B cell (primary cell): ENCODE results near the gene SLC25A34. TPM values are rescaled to one million over a fixed set of nuclear protein-coding genes. Genes with fewer than 3 reads are reported as not detected.

Source experiments
- ATAC-seq: fragments of 200-7000 bp; cut with Tn5 transposase; one replicate; pipeline ENCODE4 v1.10.0; 2021; ENCODE audit warnings: low read depth, mild to moderate bottlenecking, moderate number of reproducible peaks, moderate library complexity
- CTCF ChIA-PET: fragments of 350-600 bp; sonication (Branson Sonifier 250); formaldehyde crosslinking; loops from one replicate; lab custom pipeline; 2021; ENCODE audit warnings: antibody characterized with exemption, inconsistent platforms; lab: Charles Lee
- POLR2A ChIA-PET: fragments of 350-600 bp; sonication (Branson Sonifier 250); formaldehyde crosslinking; loops from one replicate; lab custom pipeline; 2021; ENCODE audit warnings: antibody characterized with exemption; lab: Charles Lee
- DNase-seq: peaks from one replicate; pipeline ENCODE4 v3.0.0; 2013
- H2AFZ ChIP-seq: 2 replicates; pipeline ENCODE4 v1.6.1; 2012; ENCODE audit warnings: mild to moderate bottlenecking, low read depth, low read length; ENCODE audit not compliant: insufficient read depth, poor library complexity, severe bottlenecking
- H3K27ac ChIP-seq, 2 donors: 1 replicate in 1 of 2; 2 replicates in 1 of 2; pipeline ENCODE4 v1.5.1; 2012 to 2013; ENCODE audit warnings: low read length in 2 of 2, mild to moderate bottlenecking in 2 of 2, moderate library complexity in 1 of 2
- H3K27me3 ChIP-seq, 4 experiments: fragments of 200-600 bp in 1 of 4; sonication (generic) in 1 of 4; replicated peaks in 1 of 4; 1 replicate in 2 of 4; 2 replicates in 2 of 4; pipeline versions ENCODE4 v1.6.1 to v1.7.0; 2013 to 2016; ENCODE audit warnings: low read length in 3 of 4, mild to moderate bottlenecking in 2 of 4, mixed read lengths in 1 of 4, moderate library complexity in 1 of 4; ENCODE audit not compliant: insufficient read depth in 4 of 4, control insufficient read depth in 3 of 4; ENCODE audit errors: control extremely low read depth in 1 of 4
- H3K36me3 ChIP-seq, 2 experiments: replicated peaks in 1 of 2; 1 replicate in 1 of 2; 2 replicates in 1 of 2; pipeline versions ENCODE4 v1.6.1 to v1.7.1; 2013; ENCODE audit warnings: low read length in 1 of 2; ENCODE audit not compliant: insufficient read depth in 2 of 2, control insufficient read depth in 1 of 2; ENCODE audit errors: control extremely low read depth in 1 of 2, extremely low read depth in 1 of 2
- H3K4me1 ChIP-seq, 2 donors: fragments of 200-600 bp in 1 of 2; sonication (generic) in 1 of 2; 1 replicate in 1 of 2; 2 replicates in 1 of 2; pipeline versions ENCODE4 v1.5.1 to v1.6.1; 2013 to 2017; ENCODE audit warnings: low read length in 2 of 2; ENCODE audit not compliant: control insufficient read depth in 2 of 2, insufficient read depth in 2 of 2
- H3K4me2 ChIP-seq: replicated peaks from 2 replicates; pipeline ENCODE3; 2012; ENCODE audit warnings: mild to moderate bottlenecking, low read depth, low read length; ENCODE audit not compliant: poor library complexity, severe bottlenecking
- H3K4me3 ChIP-seq, 5 experiments: fragments of 200-600 bp in 1 of 5; sonication (generic) in 1 of 5; 1 replicate in 3 of 5; 2 replicates in 2 of 5; pipeline versions ENCODE4 v1.5.1 to v1.7.0; 2011 to 2016; ENCODE audit warnings: low read length in 4 of 5, mild to moderate bottlenecking in 4 of 5, low read depth in 2 of 5, control low read depth in 1 of 5, moderate library complexity in 1 of 5; ENCODE audit not compliant: insufficient read depth in 1 of 5; ENCODE audit errors: control extremely low read depth in 1 of 5, extremely low read depth in 1 of 5
- H3K79me2 ChIP-seq: fragments of 200-600 bp; sonication (generic); one replicate; pipeline ENCODE4 v1.6.0; 2016; ENCODE audit warnings: low read length; ENCODE audit not compliant: control insufficient read depth, insufficient read depth
- H3K9ac ChIP-seq: fragments of 200-600 bp; sonication (generic); 2 replicates; pipeline ENCODE4 v1.6.1; 2017; ENCODE audit warnings: mild to moderate bottlenecking, low read length, moderate library complexity
- H3K9me3 ChIP-seq, 3 donors: one replicate each; pipeline versions ENCODE4 v1.6.1 to v1.7.1; 2013; ENCODE audit warnings: low read length in 2 of 3; ENCODE audit not compliant: control insufficient read depth in 2 of 3, insufficient read depth in 1 of 3; ENCODE audit errors: control extremely low read depth in 1 of 3
- H4K20me1 ChIP-seq: 2 replicates; pipeline ENCODE4 v1.6.0; 2012; ENCODE audit warnings: mild to moderate bottlenecking, low read length; ENCODE audit not compliant: insufficient read depth, control insufficient read depth, poor library complexity, severe bottlenecking
- H3K27ac Mint-ChIP-seq: one replicate; pipeline ENCODE4 v1.8.0; 2021; ENCODE audit warnings: mixed read lengths
- H3K27me3 Mint-ChIP-seq: one replicate; pipeline ENCODE4 v1.8.0; 2021; ENCODE audit warnings: mixed read lengths
- H3K4me1 Mint-ChIP-seq: one replicate; pipeline ENCODE4 v1.8.0; 2021; ENCODE audit warnings: mixed read lengths
- H3K4me3 Mint-ChIP-seq: one replicate; pipeline ENCODE4 v1.8.0; 2021; ENCODE audit warnings: mixed read lengths
- H3K9me3 Mint-ChIP-seq: one replicate; pipeline ENCODE4 v1.8.0; 2022; ENCODE audit warnings: mixed read lengths; ENCODE audit not compliant: insufficient read depth
- EZH2 ChIP-seq: IDR thresholded peaks from 2 replicates; pipeline ENCODE4 v1.6.1; 2012; ENCODE audit warnings: borderline replicate concordance, low read depth, mild to moderate bottlenecking, moderate library complexity, low read length; ENCODE audit not compliant: insufficient read depth, poor library complexity, severe bottlenecking
- WGBS: methylation state at CpG from one replicate; pipeline ENCODE4 v1.1.5; 2013; ENCODE audit warnings: missing lambda C conversion rate; ENCODE audit not compliant: insufficient coverage; 5-methylcytosine and 5-hydroxymethylcytosine counted together
- intact Hi-C: fragments of 100-400 bp; cut with micrococcal nuclease; formaldehyde crosslinking; loops from one replicate; pipeline ENCODE4 v1.10.0; 2022
- polyA plus RNA-seq: library from polyadenylated mRNA; depleted of rRNA; stranded (reverse); fragments of >200 nt; gene quantifications from 2 replicates; pipeline ENCODE4 v1.2.3, GENCODE V29; 2012
- total RNA-seq, 2 donors: library from RNA; stranded (reverse); fragments of 120-200 nt in 1 of 2; gene quantifications; 1 replicate in 1 of 2; 2 replicates in 1 of 2; pipeline versions ENCODE4 v1.2.3 to v1.2.4, GENCODE V29; 2013 to 2022
- TF ChIP-seq, protein P1 (sequence below): fragments of 200-600 bp; IDR thresholded peaks from one replicate; pipeline ENCODE4 v1.8.0; 2022; ENCODE audit warnings: antibody characterized with exemption, mild to moderate bottlenecking

The SLC25A34 gene
- total and polyA plus RNA-seq, 2 donors (not counting 1 experiment from before 2014, with no cell fraction given) = 4.6 to 5.4 TPM

DNA sequence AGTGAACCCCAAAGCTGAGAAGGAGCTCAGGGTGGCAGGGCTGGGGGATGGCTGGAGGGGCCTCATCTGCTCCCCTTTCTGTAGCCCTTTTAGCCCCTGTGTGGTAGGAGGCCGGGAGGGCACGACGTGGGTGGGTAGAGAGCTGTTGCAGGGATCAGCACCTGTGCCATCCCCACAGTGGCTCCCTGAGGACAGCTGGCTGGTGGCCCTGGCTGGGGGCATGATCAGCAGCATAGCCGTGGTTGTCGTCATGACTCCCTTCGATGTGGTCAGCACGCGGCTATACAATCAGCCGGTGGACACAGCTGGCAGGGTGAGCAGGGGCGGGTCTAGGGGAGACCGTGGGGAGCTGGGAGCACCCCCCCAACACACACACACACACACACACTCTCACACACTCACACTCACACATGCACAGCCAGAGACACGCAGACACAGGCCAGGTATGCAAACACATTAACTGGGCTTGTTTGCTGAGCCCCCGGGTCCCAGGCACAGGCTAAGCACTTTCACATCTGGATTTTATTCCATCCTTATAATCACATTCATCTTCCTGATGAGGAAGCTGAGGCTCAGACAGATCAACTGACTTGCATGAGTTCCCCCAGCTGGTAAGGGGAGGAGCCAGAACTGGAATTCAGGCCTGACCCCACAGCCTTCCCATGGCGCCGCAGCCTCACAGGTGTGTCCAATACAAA, 2.5 kb downstream of the SLC25A34 start:
- DNase-seq = no peak
- no peaks in the 10 kb centered on the region for H4K20me1 ChIP-seq
- CTCF ChIA-PET = interaction anchor here (0.8 to 6.8 kb wide), 3 partner anchors 42 to 167 kb away, joined by 3 to 75 read pairs (median 3); no protein-coding TSS in a partner anchor
- H3K4me3 ChIP-seq = no peak overlapping the region
- H2AFZ ChIP-seq = no peak overlapping the region
- H3K36me3 ChIP-seq = peaks cover 0 to 11% of the 10 kb centered on the region in 2 experiments
- H3K9ac ChIP-seq = no peak overlapping the region
- Mint-ChIP-seq H3K27me3 (no peaks in the 10 kb centered on the region), H3K9me3 (no peaks in the 10 kb centered on the region), H3K4me3 (no peak overlapping the region), H3K27ac (peak overlapping the region; percentile 50), H3K4me1 (peaks cover 6% of the 10 kb centered on the region)
- H3K27me3 ChIP-seq = no peaks in the 10 kb centered on the region
- no peaks in the 10 kb centered on the region for H3K9me3 ChIP-seq
- peaks cover 0 to 11% of the 10 kb centered on the region in 2 donors for H3K4me1 ChIP-seq
- H3K4me2 ChIP-seq = no peak overlapping the region
- intact Hi-C loops = no loop called here
- no peak overlapping the region for H3K27ac ChIP-seq
- POLR2A ChIA-PET = no interaction called here
- H3K79me2 ChIP-seq = no peaks in the 10 kb centered on the region
- TF ChIP-seq, protein P1, sequence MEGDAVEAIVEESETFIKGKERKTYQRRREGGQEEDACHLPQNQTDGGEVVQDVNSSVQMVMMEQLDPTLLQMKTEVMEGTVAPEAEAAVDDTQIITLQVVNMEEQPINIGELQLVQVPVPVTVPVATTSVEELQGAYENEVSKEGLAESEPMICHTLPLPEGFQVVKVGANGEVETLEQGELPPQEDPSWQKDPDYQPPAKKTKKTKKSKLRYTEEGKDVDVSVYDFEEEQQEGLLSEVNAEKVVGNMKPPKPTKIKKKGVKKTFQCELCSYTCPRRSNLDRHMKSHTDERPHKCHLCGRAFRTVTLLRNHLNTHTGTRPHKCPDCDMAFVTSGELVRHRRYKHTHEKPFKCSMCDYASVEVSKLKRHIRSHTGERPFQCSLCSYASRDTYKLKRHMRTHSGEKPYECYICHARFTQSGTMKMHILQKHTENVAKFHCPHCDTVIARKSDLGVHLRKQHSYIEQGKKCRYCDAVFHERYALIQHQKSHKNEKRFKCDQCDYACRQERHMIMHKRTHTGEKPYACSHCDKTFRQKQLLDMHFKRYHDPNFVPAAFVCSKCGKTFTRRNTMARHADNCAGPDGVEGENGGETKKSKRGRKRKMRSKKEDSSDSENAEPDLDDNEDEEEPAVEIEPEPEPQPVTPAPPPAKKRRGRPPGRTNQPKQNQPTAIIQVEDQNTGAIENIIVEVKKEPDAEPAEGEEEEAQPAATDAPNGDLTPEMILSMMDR = no peak
- no peak for TF ChIP-seq EZH2
- ATAC-seq = no peak
- 92% methylated on average over 10 of the region's 15 CpGs for WGBS

GRCh38 chr1:15739259-15739658, 3.2 kb downstream of the SLC25A34 start:
- no peak overlapping the region for H3K9ac ChIP-seq
- no peaks in the 10 kb centered on the region for H3K9me3 Mint-ChIP-seq
- H3K27ac Mint-ChIP-seq = peak overlapping the region; percentile 56
- intact Hi-C loops = no loop called here
- H3K4me3 Mint-ChIP-seq = no peak overlapping the region
- peaks cover 6% of the 10 kb centered on the region for H3K4me1 Mint-ChIP-seq
- ChIA-PET CTCF (interaction anchor here (0.6 to 6.8 kb wide), 5 partner anchors 42 to 346 kb away, joined by 3 to 75 read pairs (median 3); no protein-coding TSS in a partner anchor), POLR2A (no interaction called here)
- peaks cover 0 to 11% of the 10 kb centered on the region in 2 donors for H3K4me1 ChIP-seq
- TF ChIP-seq EZH2 = no peak
- TF ChIP-seq, protein P1 = no peak
- DNase-seq = no peak
- 91% methylated on average over 16 of the region's 16 CpGs for WGBS
- no peaks in the 10 kb centered on the region for H3K9me3 ChIP-seq
- H3K36me3 ChIP-seq = peaks cover 0 to 5% of the 10 kb centered on the region in 2 experiments
- no peaks in the 10 kb centered on the region for H3K27me3 Mint-ChIP-seq
- no peaks in the 10 kb centered on the region for H3K79me2 ChIP-seq
- H3K4me2 ChIP-seq = no peak overlapping the region
- H3K27me3 ChIP-seq = no peaks in the 10 kb centered on the region
- no peak for ATAC-seq
- no peak overlapping the region for H3K27ac ChIP-seq
- no peak overlapping the region for H2AFZ ChIP-seq
- no peaks in the 10 kb centered on the region for H4K20me1 ChIP-seq
- H3K4me3 ChIP-seq = no peak overlapping the region
